Measurements from ENCODE around the gene ACBD4.

The ACBD4 gene

GRCh38 chr17:45130681-45131615 is 4.5 kb upstream of the ACBD4 start:
- no peak for TF ChIP-seq CTCF (IDR thresholded peaks at IDR 0.05)
- TF ChIP-seq ZFX (IDR thresholded peaks at IDR 0.05; ENCODE audit: borderline replicate concordance): no peak
- no peak overlapping the region for H3K27ac ChIP-seq

GRCh38 chr17:45131616-45132319 is 3.7 kb upstream of the ACBD4 start:
- peak overlapping the region; percentile 56 for H3K27ac ChIP-seq
- peak; percentile 87 for TF ChIP-seq CTCF (IDR thresholded peaks at IDR 0.05)
- no peak for TF ChIP-seq ZFX (IDR thresholded peaks at IDR 0.05; ENCODE audit: borderline replicate concordance)

- peak within 1 kb of the TSS; percentile 56 for H3K27ac ChIP-seq
These were observed 3.2 kb upstream of the ACBD4 start, which contains the start of gene PLCD3 for GRCh38 chr17:45132320-45132571. PLCD3 (minus strand) TSS chr17:45132515; CDS start chr17:45132410, 105 bp downstream.

DNA sequence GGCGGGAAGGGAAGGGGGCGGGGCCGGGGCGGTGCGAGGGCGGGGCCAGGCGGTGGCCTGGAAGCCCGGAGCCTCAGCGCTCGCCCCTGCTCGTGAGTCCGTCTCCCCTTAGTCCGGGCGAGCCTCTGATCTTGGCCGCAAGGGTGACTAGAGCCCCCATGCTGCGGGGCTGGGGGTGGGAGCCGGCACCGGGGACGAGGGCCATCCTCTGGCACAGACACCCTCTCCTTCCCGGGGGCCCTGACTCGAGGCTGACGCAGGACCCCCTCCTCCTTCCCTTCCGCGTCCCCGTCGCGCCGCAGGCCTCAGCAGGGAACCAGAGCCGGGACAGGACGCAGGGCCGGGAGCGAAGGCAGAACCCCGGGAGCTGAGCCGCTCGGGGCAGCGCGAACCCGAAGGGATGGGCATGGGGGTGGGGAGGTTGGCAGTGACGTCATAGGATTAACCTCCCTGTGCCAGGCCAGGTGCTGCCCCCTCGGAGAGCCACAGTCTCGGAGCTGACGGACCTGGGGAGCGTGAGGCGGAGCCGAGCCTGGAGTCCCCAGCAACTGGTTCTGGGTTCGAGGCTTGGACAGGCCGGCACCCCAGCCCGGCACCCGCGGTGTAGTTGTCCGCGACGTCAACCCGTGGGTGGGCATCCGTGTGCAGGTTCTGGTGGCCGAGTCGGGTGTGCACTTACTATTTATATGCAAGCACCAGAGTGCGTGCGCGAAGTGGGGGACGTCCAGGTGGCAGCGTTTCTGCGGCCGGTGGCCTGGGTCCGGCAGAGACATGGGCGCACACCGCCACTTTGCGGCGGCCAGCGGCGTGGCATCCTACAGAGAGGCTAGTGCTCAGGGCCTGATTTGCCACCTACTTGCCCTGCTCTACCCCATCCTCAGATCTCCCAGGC is 2.7 kb upstream of the ACBD4 start:
- TF ChIP-seq CTCF (IDR thresholded peaks at IDR 0.05): peak; percentile 83
- no peak for TF ChIP-seq ZFX (IDR thresholded peaks at IDR 0.05; ENCODE audit: borderline replicate concordance)
- H3K27ac ChIP-seq: peak overlapping the region; percentile 56

More at GRCh38 chr17:45132320-45132571, 3.2 kb upstream of the ACBD4 start, which contains the start of gene PLCD3:
- TF ChIP-seq CTCF (IDR thresholded peaks at IDR 0.05) (no peak), ZFX (IDR thresholded peaks at IDR 0.05; ENCODE audit: borderline replicate concordance) (no peak)

GRCh38 chr17:45135978-45136791 is 698 bp downstream of the ACBD4 start:
- peak overlapping the region; percentile 25; the same call in 1 of the 2 replicates for H3K27ac ChIP-seq
- TF ChIP-seq ZFX (IDR thresholded peaks at IDR 0.05; ENCODE audit: borderline replicate concordance) (no peak), CTCF (IDR thresholded peaks at IDR 0.05) (no peak)

DNA sequence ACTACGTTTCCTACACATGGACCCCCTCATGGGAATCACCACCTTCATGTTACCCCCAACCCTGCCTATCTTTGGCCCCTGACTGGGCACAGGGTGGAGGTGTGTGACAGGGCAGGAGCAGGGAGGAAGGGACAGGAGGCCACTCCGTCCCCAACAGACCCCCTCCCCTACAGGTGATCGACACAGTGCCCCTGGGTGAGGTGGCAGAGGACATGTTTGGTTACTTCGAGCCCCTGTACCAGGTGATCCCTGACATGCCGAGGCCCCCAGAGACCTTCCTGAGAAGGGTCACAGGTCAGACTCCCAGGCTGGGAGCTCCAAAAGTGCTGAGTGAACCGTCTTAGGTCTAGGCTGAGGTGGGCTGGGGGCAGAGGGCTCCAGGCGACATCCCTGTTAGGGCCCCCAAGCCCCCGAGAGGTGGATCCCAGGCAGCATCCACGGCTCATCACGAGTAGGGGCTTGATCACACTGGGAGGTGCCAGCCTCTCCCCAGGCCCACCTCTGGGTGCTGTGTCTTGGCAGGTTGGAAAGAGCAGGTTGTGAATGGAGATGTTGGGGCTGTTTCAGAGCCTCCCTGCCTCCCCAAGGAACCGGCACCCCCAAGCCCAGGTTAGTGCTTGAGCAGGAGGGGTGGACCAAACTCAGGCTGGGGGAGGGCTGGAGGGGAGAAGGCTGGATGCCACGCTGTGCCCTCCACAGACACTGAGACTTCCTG is 1.5 kb downstream of the ACBD4 start:
- H3K27ac ChIP-seq: no peak overlapping the region
- TF ChIP-seq CTCF (IDR thresholded peaks at IDR 0.05) (no peak), ZFX (IDR thresholded peaks at IDR 0.05; ENCODE audit: borderline replicate concordance) (no peak)
